Esophagus muscularis mucosa (tissue), 4 donors: Measurements from ENCODE around the gene MUC4. TPM values are rescaled to one million over a fixed set of nuclear protein-coding genes. Genes with fewer than 3 reads are reported as not detected.

ENCODE experiments used
- DNase-seq: peaks from one replicate; pipeline ENCODE4 v3.0.0-alpha.2; 2017; ENCODE audit errors: extremely low spot score
- H3K27ac ChIP-seq, 4 donors: fragments of 200-600 bp; sonication (generic); replicated peaks in 1 of 4; 1 replicate in 3 of 4; 2 replicates in 1 of 4; pipeline ENCODE4 v1.5.1; 2016 to 2019; ENCODE audit warnings: mild to moderate bottlenecking in 1 of 4
- H3K27me3 ChIP-seq, 4 donors: fragments of 200-600 bp; sonication (generic); one replicate each; pipeline versions ENCODE4 v1.5.1 to v1.6.0; 2016 to 2019
- H3K36me3 ChIP-seq, 4 donors: fragments of 200-600 bp; sonication (generic); one replicate each; pipeline ENCODE4 v1.5.1; 2016 to 2019
- H3K4me1 ChIP-seq, 4 donors: fragments of 200-600 bp; sonication (generic); one replicate each; pipeline ENCODE4 v1.5.1; 2016 to 2019
- H3K4me3 ChIP-seq, 4 donors: fragments of 200-600 bp; sonication (generic); 1 replicate in 2 of 4; 2 replicates in 2 of 4; pipeline ENCODE4 v1.5.1; 2016 to 2019; ENCODE audit warnings: mild to moderate bottlenecking in 4 of 4, moderate library complexity in 1 of 4
- H3K9me3 ChIP-seq, 4 donors: fragments of 200-600 bp; sonication (generic); 1 replicate in 3 of 4; 2 replicates in 1 of 4; pipeline ENCODE4 v1.5.1; 2016 to 2019
- CTCF ChIP-seq, 3 experiments: fragments of 200-600 bp in 2 of 3; fragments of 450-650 bp in 1 of 3; sonication (generic) in 2 of 3; IDR thresholded peaks; one replicate each; pipeline ENCODE4 v1.5.1; 2017 to 2019; ENCODE audit warnings: antibody characterized with exemption in 3 of 3, mild to moderate bottlenecking in 2 of 3, moderate library complexity in 1 of 3
- EP300 ChIP-seq: sonication (generic); formaldehyde crosslinking; IDR thresholded peaks from one replicate; pipeline ENCODE4 v1.6.1; 2017; ENCODE audit warnings: antibody characterized with exemption
- POLR2A ChIP-seq: fragments of 450-650 bp; IDR thresholded peaks from one replicate; pipeline ENCODE4 v1.6.1; 2017; ENCODE audit warnings: antibody characterized with exemption, moderate library complexity, mild to moderate bottlenecking, low read depth
- POLR2AphosphoS5 ChIP-seq, 2 donors: sonication (generic); formaldehyde crosslinking; IDR thresholded peaks; one replicate each; pipeline ENCODE4 v1.6.1; 2017; ENCODE audit warnings: antibody characterized with exemption in 2 of 2
- WGBS: methylation state at CpG from one replicate; pipeline ENCODE4 v1.1.5; 2018; 5-methylcytosine and 5-hydroxymethylcytosine counted together
- intact Hi-C: fragments of 100-400 bp; cut with DNase I; formaldehyde crosslinking; loops from one replicate; pipeline ENCODE4 v1.15.1; 2023
- total RNA-seq, 4 donors: library from RNA; depleted of rRNA; stranded (reverse); fragments of >200 nt; gene quantifications; one replicate each; pipeline versions ENCODE4 v1.1.0 to v1.2.1, GENCODE V29; 2016

Gene MUC4
- total RNA-seq, 4 donors from 2014 or later, result 0.19 to 0.63 (median 0.42) TPM; not detected in 1

GRCh38 chr3:195767792-195768191 is 43.9 kb downstream of the MUC4 start:
- no peaks in the 10 kb centered on the region for H3K4me1 ChIP-seq
- TF ChIP-seq POLR2A (no peak), CTCF (IDR thresholded peaks at IDR 0.05) (no peak), EP300 (no peak)
- peaks cover 0 to 44% (median 0%) of the 10 kb centered on the region in 4 donors for H3K27me3 ChIP-seq
- intact Hi-C loops, result no loop called here
- WGBS, result 72% methylated on average over 10 of the region's 10 CpGs
- no peak for DNase-seq
- H3K4me3 ChIP-seq, result no peak overlapping the region
- no peaks in the 10 kb centered on the region for H3K36me3 ChIP-seq
- no peak overlapping the region for H3K27ac ChIP-seq
- H3K9me3 ChIP-seq, result no peaks in the 10 kb centered on the region

- intact Hi-C loops, result no loop called here
- peaks cover 0 to 7% (median 5%) of the 10 kb centered on the region in 4 donors for H3K4me1 ChIP-seq
- TF ChIP-seq EP300 (no peak), CTCF (IDR thresholded peaks at IDR 0.05) (no peak), POLR2A (no peak), POLR2AphosphoS5 (IDR thresholded peaks at IDR 0.05) (no peak)
- H3K27ac ChIP-seq, result no peak overlapping the region
- no peaks in the 10 kb centered on the region for H3K36me3 ChIP-seq
- peaks cover 0 to 53% (median 4%) of the 10 kb centered on the region in 4 donors for H3K27me3 ChIP-seq
- 100% methylated on average over 6 of the region's 14 CpGs for WGBS
- DNase-seq, result no peak
- no peaks in the 10 kb centered on the region for H3K9me3 ChIP-seq
- H3K4me3 ChIP-seq, result no peak overlapping the region
Observed at GRCh38 chr3:195766671-195767070, 45.1 kb downstream of the MUC4 start.

- no peak for DNase-seq
- no peaks in the 10 kb centered on the region for H3K36me3 ChIP-seq
- peaks cover 0 to 22% (median 18%) of the 10 kb centered on the region in 4 donors for H3K4me1 ChIP-seq
- H3K9me3 ChIP-seq, result no peaks in the 10 kb centered on the region
- intact Hi-C loops, result no loop called here
- H3K27ac ChIP-seq, result no peak overlapping the region
- no peak overlapping the region for H3K4me3 ChIP-seq
- TF ChIP-seq POLR2A (no peak), EP300 (no peak), CTCF (IDR thresholded peaks at IDR 0.05) (no peak), POLR2AphosphoS5 (IDR thresholded peaks at IDR 0.05) (no peak)
- 90% methylated on average over 20 of the region's 28 CpGs for WGBS
- peaks cover 0 to 57% (median 7%) of the 10 kb centered on the region in 4 donors for H3K27me3 ChIP-seq
Observed at GRCh38 chr3:195764961-195765706, 46.6 kb downstream of the MUC4 start.

- Histone ChIP-seq H3K4me1 (peaks cover 0 to 23% (median 18%) of the 10 kb centered on the region in 4 donors), H3K4me3 (no peak overlapping the region), H3K27me3 (peaks cover 0 to 58% (median 7%) of the 10 kb centered on the region in 4 donors), H3K9me3 (no peaks in the 10 kb centered on the region), H3K36me3 (no peaks in the 10 kb centered on the region), H3K27ac (no peak overlapping the region)
- intact Hi-C loops, result no loop called here
- DNase-seq, result no peak
- WGBS, result 86% methylated on average over 25 of the region's 26 CpGs
- TF ChIP-seq CTCF (IDR thresholded peaks at IDR 0.05), result no peak
- TF ChIP-seq POLR2A, result no peak
- TF ChIP-seq POLR2AphosphoS5 (IDR thresholded peaks at IDR 0.05), result no peak
- no peak for TF ChIP-seq EP300
Observed at GRCh38 chr3:195763843-195764825, 47.6 kb downstream of the MUC4 start.
